GM11168 (cell line): ENCODE measurements around the gene SMIM35.

ENCODE experiments used
- in situ Hi-C: fragments of 300-500 bp; cut with MboI; formaldehyde crosslinking; loops from one replicate; pipeline ENCODE4 v1.12.0; 2022; ENCODE audit warnings: low sequenced_read_pairs; ENCODE audit not compliant: unreplicated experiment

Gene SMIM35

DNA sequence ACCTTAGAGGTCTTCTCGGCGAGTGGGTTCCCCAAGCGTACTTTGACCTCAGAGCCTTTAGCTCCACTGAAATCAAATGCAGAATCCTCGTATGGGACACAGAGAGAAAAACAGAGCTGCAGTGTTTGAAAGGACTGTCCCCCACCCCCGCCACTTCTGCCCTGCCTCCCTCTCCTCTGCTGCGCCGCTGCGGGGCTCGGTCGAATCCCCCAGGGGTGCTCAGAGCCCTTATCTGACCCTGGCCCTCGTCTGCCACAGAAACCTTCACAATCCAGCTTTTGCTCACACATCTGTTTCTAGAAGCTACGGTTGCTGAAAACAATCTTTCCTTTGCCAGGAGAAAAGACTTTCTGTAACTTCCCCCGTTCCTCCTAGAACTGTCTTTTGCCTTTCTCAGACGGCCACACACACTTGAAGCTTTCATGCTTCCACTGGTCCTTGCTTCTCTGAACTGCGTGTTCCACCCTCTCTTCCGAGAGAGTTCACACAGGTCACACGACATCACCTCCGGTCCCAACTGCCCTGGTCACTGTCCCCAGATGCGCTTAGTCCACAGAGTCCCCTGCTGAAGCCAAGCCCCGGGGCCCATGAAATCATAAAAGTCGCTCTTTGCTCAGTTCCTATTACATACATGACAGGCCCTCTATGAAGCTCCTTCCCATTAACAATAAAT, 3.7 kb downstream of the SMIM35 start:
- in situ Hi-C loops: no loop called here

DNA sequence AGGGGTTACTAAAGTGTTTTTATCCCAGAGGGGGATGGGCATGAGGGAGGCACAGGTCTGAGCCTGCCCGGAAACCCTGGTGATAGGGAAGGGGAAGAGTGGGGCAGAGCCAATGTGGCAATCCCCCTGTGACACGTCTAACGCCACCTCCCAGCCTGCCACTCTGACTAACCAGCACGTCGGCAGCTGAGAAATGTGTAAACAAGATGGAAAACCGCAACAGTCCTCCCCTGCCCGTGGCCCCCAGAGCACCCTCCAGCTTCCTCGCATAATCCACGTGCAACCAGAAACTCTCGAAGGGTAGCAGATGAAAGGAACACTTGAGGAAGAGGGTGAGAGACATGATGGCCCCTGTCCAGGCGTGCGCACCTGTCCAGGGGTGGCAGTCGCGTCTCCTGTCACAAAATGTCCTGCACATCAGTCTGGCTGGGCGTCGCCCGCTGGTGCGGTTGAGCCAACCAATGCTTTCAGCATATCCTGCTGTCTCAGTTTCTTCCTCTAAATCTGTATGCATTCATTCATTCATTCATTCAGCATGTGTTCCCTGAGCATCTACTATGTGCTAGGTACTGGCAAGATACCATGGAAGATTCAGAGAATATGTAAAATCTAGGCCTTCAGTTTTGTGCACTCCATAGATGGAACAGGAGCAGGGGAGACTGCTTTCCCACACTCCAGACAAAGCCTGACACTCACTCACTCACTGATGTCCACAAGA, 5.4 kb downstream of the SMIM35 start:
- in situ Hi-C loops: no loop called here

DNA sequence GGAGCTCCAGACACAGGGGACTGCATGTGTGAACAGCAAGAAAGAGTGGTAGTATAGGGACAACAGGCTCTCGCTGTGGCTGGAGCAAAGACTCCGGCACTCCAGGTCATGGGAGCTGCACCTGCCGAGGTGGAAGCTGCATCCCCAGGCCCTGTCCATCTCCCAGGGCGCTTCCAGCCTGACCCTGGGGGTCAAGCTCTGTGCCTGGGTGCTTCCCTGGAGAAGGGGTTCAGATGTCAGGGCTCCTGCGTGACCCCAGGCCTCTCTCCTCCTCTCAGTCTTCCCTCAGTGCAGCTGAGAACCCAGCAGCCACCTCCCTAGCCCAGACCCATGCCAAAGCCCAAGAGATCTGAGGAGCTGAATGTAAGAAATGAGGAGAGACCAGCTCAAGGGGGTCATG, 6.5 kb downstream of the SMIM35 start:
- in situ Hi-C loops: no loop called here

DNA sequence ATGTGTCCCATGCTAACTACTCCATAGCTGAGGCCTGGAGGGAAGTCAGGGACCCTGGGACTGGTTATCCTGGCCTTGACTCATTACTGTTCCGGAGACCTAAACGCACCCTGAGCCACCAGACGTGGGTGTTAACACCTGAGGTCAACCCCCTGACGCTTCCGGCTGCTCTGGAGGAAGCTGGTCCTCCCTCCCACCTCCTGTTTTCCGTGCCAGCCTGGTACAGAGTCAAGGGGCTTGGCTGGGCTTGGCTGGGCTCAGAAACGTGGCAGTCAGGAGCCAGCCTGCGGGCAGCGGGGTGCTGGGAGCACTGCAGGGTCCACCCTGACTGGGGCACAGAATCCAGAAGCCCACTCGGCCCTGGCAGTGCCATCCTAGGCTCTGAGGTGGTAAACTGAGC, 7.3 kb downstream of the SMIM35 start:
- in situ Hi-C loops: no loop called here

DNA sequence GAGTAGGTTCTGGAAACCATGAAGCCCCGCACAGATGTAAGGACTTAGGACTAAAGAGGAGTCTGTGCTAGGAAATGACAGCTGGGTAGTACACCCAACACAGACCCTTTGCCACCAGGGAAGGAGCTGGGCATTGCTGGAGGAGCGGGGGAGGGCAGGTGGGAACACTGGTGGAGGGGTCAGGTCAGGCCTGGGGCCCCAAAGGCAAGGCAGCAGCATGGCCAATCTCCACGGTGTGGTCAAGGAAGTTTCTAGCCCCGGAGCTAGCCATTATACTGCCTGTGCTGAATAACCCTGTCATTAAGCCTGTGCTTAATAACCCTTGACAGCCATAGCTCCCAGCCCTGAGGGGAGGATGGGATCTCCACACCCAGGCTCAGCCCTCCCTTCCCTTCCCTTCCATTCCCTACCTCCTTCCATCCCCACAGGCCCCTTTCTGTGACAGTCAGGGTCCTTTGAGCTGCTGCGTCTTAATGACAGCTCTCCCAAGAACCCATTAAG, 7.8 kb downstream of the SMIM35 start:
- in situ Hi-C loops: no loop called here

DNA sequence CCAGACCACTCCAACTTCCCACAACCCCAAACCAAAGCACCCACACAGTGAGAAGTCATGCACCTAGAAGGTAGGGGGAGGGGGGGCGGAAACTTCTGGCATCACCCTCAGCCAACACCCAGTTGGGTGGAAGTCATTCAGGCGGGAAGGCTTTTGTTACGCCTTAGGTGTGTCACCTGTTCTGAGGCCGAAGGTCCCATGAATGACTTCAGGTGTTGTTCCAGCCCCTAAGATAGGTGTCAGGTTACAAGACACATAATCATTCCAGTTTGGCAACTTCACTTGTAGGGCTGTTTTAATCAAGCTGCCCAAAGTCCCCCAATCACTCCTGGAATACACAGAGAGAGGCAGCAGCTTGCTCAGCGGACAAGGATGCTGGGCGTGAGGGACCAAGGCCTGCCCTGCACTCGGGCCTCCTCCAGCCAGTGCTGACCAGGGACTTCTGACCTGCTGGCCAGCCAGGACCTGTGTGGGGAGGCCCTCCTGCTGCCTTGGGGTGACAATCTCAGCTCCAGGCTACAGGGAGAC, 9.9 kb downstream of the SMIM35 start, which contains the start of gene TMPRSS4:
TSS of gene TMPRSS4 (plus strand) at position 325 of the 528 bp plus-strand sequence. CDS start 225 bp downstream, outside the sequence.
- in situ Hi-C loops: no loop called here

DNA sequence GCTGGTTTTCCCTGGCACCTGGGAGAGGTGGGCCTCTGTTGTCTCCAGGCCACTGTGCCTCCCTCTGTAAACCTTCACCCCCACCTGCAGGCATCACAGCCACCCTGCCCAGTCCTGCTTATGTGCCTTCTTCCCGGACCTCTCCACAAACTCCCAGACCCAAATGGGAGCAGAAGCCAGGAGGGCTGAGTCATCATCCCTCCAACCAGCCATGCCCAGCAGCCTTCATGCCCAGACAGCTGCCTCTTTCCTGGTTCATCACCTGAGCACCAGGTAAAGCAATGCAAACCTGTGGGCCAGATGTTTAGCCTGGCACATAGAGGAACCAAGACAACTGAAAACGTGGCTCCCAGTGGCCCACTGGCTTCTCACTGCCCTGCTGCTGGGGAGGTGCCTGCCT, 12.0 kb downstream of the SMIM35 start:
- in situ Hi-C loops: loop anchor here (25.0 kb wide), 1 partner anchor 662 kb away; no protein-coding TSS in a partner anchor

DNA sequence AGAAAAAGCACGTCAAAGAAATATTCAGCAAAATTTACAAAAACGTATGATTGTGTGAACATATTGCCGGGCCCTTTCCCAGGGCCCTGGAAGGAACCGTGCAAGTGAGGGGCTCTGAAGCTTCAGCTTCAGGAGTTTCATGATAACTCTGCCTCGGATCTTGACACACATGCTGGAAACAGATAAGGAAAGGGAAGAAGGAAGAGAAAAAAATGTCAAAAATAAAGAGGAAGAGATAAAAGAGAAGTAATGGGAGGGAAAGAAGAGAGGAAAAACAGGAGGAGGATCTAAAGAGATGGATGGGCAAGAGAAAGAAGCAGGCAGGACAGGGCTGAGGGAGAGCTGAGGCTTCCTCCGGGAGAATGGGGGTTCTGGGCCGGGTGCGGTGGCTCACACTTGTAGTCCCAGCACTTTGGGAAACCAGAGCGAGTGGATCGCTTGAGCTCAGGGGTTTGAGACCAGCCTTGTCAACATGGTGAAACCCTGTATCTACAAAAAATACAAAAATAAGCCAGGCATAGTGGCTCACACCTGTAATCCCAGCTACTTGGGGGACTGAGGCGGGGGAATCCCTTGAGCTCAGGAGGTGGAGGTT, 12.6 kb downstream of the SMIM35 start:
- in situ Hi-C loops: loop anchor here (25.0 kb wide), 1 partner anchor 662 kb away; no protein-coding TSS in a partner anchor

DNA sequence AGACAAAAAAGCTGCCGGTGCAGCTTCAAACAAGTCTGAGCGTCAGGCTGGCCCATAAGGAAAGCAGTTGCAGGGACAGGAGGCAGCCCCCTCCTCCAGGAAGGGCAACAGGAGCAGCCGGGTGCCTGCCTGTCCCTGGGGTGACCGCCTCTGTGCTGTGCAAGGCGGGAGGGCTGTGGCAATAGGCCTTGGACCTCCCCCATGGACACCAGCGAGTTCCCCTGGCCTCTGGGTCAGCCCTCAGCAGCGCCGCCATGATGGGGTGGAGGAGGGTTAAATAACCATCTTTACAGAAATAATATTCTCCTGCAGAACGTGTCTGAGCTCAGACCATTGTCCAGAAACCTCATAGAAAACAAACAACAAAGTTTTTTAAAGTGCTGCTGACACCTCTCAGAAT, 13.2 kb downstream of the SMIM35 start:
- in situ Hi-C loops: loop anchor here (25.0 kb wide), 1 partner anchor 661 kb away; no protein-coding TSS in a partner anchor

DNA sequence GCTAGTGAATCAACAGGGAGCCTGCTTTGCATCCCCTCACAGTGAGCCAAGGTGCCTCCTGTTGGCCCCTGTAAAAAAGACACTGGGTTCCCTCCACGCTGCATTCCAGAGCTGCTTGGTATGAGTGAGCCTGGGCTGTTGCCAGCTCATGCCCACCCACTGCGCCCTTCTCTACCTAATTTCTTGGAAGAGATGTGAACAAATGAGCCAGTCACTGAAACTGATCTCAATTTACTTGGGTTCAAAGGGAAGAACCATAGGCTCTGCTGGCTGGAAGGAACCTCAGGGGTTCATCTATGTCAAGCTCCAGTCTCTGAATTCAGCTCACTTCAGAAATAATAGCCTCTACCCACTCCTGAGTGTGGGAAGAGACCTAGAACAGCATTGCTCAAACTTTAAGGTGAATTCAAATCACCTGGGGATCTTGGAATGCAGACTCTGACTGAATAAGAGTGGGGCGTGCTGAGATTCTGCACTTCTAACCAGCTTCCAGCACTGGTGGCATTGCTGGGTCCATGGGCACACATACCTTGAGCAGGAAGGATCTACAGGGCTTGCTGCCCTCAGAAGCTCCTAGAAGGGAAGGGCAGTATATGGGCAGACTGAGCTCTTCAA, 15.2 kb downstream of the SMIM35 start:
- in situ Hi-C loops: loop anchor here (25.0 kb wide), 1 partner anchor 659 kb away; no protein-coding TSS in a partner anchor

DNA sequence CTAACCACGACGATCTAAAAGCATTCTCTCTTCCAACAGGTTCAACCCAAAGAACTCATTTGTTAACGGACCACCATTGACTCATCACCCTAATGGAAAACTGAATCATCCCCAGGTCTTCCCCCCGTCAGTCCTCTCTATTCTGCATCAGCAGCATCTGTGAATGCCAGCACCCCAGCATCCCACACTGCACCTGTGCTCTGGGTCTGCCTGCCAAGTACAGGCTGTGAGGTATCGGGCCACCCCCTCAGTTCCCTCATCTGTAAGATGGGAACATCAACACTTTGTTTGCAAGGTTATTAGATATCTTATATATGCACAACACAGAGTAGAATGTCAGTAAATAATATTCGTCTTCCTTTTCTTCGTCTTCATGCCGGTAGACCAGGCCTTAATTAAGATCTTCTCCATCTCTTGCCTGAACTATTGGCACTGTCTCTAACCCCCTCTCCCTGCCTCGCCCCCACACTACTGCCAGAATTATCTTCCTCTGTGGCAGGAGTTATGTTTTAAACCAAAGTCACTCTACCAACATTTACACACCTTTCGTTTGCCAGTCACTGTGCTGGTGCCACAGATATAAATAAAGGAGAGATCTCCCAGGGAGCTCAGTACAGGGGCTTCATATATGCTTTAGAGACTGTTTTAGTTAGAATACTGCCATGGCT, 17.7 kb downstream of the SMIM35 start:
- in situ Hi-C loops: loop anchor here (25.0 kb wide), 1 partner anchor 657 kb away; no protein-coding TSS in a partner anchor

DNA sequence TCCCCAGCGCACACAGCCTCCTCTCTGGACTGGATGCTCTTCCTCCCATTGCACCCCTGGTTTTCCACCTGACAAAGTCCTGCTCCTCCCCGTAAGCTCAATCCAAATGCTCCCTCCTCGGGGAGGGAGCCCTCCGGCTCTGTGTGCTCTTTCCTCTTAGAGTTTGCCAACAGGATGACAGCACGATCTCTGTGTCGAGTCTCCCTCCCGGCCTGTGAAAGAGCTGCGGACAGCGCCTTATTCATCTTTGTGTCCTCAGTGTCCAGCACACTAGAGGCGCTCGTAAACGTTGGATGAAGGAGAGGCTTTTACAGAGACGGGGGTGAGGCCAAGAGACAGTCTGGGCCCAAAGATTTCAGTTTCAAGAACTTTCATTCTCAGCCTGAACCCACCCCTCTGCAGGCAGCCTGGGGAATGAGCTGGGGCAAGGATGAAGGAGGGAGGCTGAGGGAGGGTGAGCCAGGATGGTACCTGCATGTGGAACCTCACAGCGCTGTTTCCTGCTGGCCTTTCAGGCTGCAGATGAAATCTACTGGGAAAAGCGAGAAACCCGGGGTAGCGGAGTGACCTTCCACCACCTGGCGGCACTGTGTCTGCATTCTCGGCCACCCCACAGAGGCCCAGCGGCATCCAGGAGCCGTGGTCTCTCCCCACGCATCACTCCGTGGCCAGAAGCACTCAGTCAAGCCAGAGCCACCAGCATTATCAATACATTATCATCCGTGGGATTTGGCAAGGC, 18.4 kb downstream of the SMIM35 start:
- in situ Hi-C loops: loop anchor here (25.0 kb wide), 1 partner anchor 656 kb away; no protein-coding TSS in a partner anchor

DNA sequence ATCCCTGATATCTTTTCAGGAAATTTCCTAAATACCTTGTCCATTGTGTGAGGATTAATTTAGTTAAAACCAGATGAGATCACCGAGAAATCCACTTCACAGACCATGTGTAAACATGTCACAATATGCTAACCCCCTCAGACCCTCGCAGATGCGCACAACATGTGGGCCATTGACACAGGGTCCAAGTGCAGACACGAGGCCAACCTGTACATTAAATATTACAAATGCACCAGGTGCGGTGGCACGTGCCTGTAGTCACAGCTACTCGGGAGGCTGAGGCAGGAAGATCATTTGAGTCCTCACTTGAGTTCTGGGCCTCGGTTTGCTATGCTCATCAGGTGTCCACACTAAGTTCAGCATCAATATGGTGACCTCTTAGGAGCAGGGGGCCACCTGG, 19.8 kb downstream of the SMIM35 start:
- in situ Hi-C loops: loop anchor here (25.0 kb wide), 1 partner anchor 655 kb away; no protein-coding TSS in a partner anchor

DNA sequence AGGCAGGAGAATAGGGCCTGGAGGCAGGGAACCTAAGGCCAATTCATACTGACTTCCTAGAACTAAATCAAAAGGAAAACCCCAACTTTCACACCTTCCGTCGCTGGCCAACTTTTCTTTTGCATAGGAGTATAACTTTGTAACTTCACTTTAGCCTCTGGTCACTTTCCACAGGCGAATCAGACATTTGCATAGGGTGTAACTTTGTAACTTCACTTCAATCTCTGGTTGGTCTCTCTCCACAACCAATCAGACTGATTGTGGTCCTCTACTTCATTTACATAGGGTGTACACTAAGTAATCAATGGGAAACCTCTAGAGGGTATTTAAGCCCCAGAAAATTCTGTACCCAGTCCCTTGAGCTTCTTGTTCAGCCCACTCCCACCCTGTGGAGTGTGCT, 21.4 kb downstream of the SMIM35 start:
- in situ Hi-C loops: loop anchor here (25.0 kb wide), 1 partner anchor 653 kb away; no protein-coding TSS in a partner anchor

DNA sequence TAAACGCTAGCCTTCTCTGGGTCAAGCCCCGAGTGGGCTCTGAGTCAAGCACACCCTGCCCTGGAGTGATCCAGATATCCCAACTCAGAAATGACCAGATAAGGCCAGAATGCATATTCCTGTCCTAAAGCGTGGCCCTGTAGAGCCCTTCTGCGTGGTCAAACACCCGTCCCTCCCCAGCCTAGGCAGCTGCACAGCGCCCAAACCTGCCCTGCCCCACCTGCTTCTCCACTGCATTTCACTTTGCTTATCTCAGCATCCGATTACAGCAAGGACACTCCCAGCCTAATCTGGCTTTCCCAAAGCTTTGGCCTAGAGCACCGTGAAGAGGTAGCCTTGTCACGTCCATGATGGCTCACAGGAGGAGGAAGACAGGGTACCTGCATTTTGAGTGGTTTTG, 21.8 kb downstream of the SMIM35 start:
- in situ Hi-C loops: loop anchor here (25.0 kb wide), 1 partner anchor 653 kb away; no protein-coding TSS in a partner anchor

DNA sequence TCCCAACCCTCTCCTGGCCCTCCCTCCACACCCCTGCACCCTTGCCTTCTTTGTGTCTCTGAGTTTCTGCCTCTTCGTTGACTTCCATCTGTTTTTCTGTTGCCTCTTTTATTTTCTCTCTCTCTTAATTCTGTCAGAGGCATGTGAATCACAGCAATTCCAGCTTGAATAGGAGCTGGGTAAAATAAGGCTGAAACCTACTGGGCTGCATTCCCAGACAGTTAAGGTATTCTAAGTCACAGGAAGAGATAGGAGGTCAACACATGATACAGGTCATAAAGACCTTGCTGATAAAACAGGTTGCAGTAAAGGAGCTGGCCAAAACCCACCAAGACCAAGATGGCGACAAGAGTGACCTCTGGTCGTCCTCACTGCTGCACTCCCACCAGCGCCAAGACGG, 24.1 kb downstream of the SMIM35 start:
- in situ Hi-C loops: loop anchor here (25.0 kb wide), 1 partner anchor 650 kb away; no protein-coding TSS in a partner anchor

DNA sequence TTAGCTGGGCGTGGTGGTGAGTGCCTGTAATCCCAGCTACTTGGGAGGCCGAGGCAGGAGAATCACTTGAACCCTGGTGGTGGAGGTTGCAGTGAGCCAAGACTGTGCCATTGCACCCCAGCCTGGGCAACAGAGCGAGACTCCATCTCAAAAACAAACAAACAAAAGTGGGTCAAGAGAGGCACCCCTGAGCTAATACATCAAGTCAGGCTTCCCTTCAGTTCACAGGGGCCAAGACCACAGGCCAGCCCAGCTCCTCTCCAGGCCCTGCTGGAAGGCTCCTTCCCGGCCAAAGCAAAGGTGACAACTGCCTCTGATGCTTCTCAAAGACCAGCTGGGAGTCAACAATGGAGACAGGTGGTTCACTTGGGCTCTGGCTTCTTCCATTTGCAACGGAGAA, 24.6 kb downstream of the SMIM35 start:
- in situ Hi-C loops: loop anchor here (25.0 kb wide), 1 partner anchor 650 kb away; no protein-coding TSS in a partner anchor

DNA sequence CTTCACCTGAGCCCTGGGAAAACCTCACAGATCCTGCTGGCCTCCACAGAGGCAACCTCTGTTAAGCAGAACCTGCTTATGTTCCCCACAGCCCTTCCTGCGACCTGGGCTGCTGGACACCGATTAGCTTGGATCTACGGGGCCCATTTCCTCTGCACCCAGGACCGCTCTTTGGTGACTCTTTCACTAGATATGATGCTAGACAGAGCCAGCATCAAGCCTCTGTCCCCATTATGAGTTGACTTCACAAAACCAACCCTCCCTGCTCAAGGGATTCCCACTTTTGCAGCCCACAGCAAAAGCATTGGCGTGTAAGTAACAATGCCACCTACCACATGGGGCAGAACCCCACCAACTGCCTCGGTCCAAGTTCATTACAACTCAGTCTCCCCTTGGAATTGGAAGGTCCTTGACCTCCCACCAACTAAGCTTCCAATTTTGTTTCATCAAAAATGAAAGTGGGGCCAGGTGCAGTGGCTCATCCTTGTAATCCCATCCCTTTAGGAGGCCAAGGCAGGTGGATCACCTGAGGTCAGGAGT, 25.1 kb downstream of the SMIM35 start:
- in situ Hi-C loops: loop anchor here (25.0 kb wide), 1 partner anchor 649 kb away; no protein-coding TSS in a partner anchor
